CD8-positive, alpha-beta memory T cell (primary cell): ENCODE measurements around the gene NELL2. TPM values are rescaled to one million over a fixed set of nuclear protein-coding genes. Genes with fewer than 3 reads are reported as not detected.
"Not testable (repeated sequence)": the region's sequence is repeated elsewhere in the genome, so short reads cannot be mapped to it uniquely, and the experiment has no call there.

Experiments
- CTCF ChIA-PET: fragments of 350-600 bp; sonication (Branson Sonifier 250); formaldehyde crosslinking; loops from one replicate; lab custom pipeline; 2021; ENCODE audit warnings: antibody characterized with exemption; lab: Charles Lee
- POLR2A ChIA-PET: fragments of 350-600 bp; sonication (Branson Sonifier 250); formaldehyde crosslinking; loops from one replicate; lab custom pipeline; 2021; ENCODE audit warnings: antibody characterized with exemption; lab: Charles Lee
- DNase-seq, 5 donors: peaks; one replicate each; pipeline versions ENCODE4 v3.0.0 to v3.0.0-alpha.2; 2020 to 2022; ENCODE audit warnings: mixed read lengths in 1 of 5
- H3K27ac ChIP-seq: one replicate; pipeline ENCODE4 v1.7.0; 2013; ENCODE audit warnings: low read depth, mild to moderate bottlenecking, low read length, moderate library complexity
- H3K27me3 ChIP-seq: 2 replicates; pipeline ENCODE4 v1.7.0; 2013; ENCODE audit warnings: low read length, mild to moderate bottlenecking; ENCODE audit not compliant: insufficient read depth, poor library complexity, severe bottlenecking
- H3K36me3 ChIP-seq: 2 replicates; pipeline ENCODE4 v1.7.0; 2013; ENCODE audit warnings: mild to moderate bottlenecking, low read length, moderate library complexity; ENCODE audit not compliant: insufficient read depth
- H3K4me1 ChIP-seq: 2 replicates; pipeline ENCODE4 v1.7.0; 2013; ENCODE audit warnings: mild to moderate bottlenecking, low read length, moderate library complexity; ENCODE audit not compliant: insufficient read depth
- H3K4me3 ChIP-seq: 2 replicates; pipeline ENCODE4 v1.7.0; 2013; ENCODE audit warnings: mild to moderate bottlenecking, low read length
- H3K9me3 ChIP-seq: 2 replicates; pipeline ENCODE4 v1.7.0; 2013; ENCODE audit warnings: mild to moderate bottlenecking, low read length
- H3K27ac Mint-ChIP-seq, 8 donors: one replicate each; pipeline ENCODE4 v1.8.0; 2020 to 2021; ENCODE audit warnings: mixed read lengths in 8 of 8, mild to moderate bottlenecking in 6 of 8, inconsistent platforms in 3 of 8, moderate library complexity in 3 of 8
- H3K27me3 Mint-ChIP-seq, 2 donors: one replicate each; pipeline ENCODE4 v1.8.0; 2020 to 2021; ENCODE audit warnings: mixed read lengths in 2 of 2, mild to moderate bottlenecking in 1 of 2, moderate library complexity in 1 of 2
- H3K36me3 Mint-ChIP-seq, 3 donors: one replicate each; pipeline ENCODE4 v1.8.0; 2020 to 2021; ENCODE audit warnings: mixed read lengths in 3 of 3, inconsistent platforms in 1 of 3, mild to moderate bottlenecking in 1 of 3
- H3K4me1 Mint-ChIP-seq, 3 donors: one replicate each; pipeline ENCODE4 v1.8.0; 2020 to 2021; ENCODE audit warnings: mixed read lengths in 3 of 3, inconsistent platforms in 1 of 3, mild to moderate bottlenecking in 1 of 3
- H3K4me3 Mint-ChIP-seq, 7 donors: one replicate each; pipeline ENCODE4 v1.8.0; 2020 to 2021; ENCODE audit warnings: mixed read lengths in 7 of 7, mild to moderate bottlenecking in 6 of 7, moderate library complexity in 4 of 7, inconsistent platforms in 2 of 7
- H3K9me3 Mint-ChIP-seq, 5 donors: one replicate each; pipeline ENCODE4 v1.8.0; 2020 to 2022; ENCODE audit warnings: mixed read lengths in 5 of 5, mild to moderate bottlenecking in 3 of 5, moderate library complexity in 2 of 5, inconsistent platforms in 1 of 5
- polyA plus RNA-seq: library from polyadenylated mRNA; unstranded; fragments of 300-500 nt; fragmentation: Illumina TruSeq; gene quantifications from one replicate; pipeline ENCODE4 v1.2.3, GENCODE V29; 2021
- total RNA-seq, 2 experiments: library from RNA; stranded (reverse); gene quantifications; one replicate each; pipeline ENCODE4 v1.2.3, GENCODE V29; 2021

NELL2 gene
- total and polyA plus RNA-seq, 3 experiments from 2014 or later: 60.2 to 203 (median 67.0) TPM

GRCh38 chr12:44835641-44836379 is 40.3 kb downstream of the NELL2 start:
- no peak overlapping the region for H3K27ac ChIP-seq
- no peaks in the 10 kb centered on the region for H3K27me3 ChIP-seq
- no peaks in the 10 kb centered on the region for H3K9me3 ChIP-seq
- H3K4me1 ChIP-seq: peaks cover 77% of the 10 kb centered on the region
- Mint-ChIP-seq H3K4me1 (peaks cover 85 to 98% (median 97%) of the 10 kb centered on the region in 3 donors), H3K27ac (peak overlapping the region; percentile 59 to 94 (median 88)), H3K27me3 (no peaks in the 10 kb centered on the region), H3K9me3 (no peaks in the 10 kb centered on the region), H3K36me3 (peaks cover 0 to 11% (median under 1%) of the 10 kb centered on the region in 3 donors), H3K4me3 (peak overlapping the region; percentile 28 to 72 (median 66))
- peak in 2 of 5 donors; percentile 21 to 55 for DNase-seq
- H3K4me3 ChIP-seq: peak overlapping the region; percentile 13
- POLR2A ChIA-PET: interaction anchor here (0.5 to 0.7 kb wide), 2 partner anchors 25 to 692 kb away, joined by 4 read pairs; no protein-coding TSS in a partner anchor
- CTCF ChIA-PET: interaction anchor here (1.0 kb wide), 1 partner anchor 41 kb away, joined by 3 read pairs; no protein-coding TSS in a partner anchor
- H3K36me3 ChIP-seq: no peaks in the 10 kb centered on the region

GRCh38 chr12:44834996-44835395 is 41.1 kb downstream of the NELL2 start:
- not testable (repeated sequence) for H3K9me3 ChIP-seq, H3K27me3 ChIP-seq, H3K4me3 ChIP-seq, H3K27me3 Mint-ChIP-seq, H3K36me3 ChIP-seq, DNase-seq, H3K27ac ChIP-seq, H3K9me3 Mint-ChIP-seq
- H3K4me3 Mint-ChIP-seq: peak overlapping the region in 5 of 7 donors; percentile 49 to 72 (median 66)
- peaks cover 87 to 98% (median 98%) of the 10 kb centered on the region in 3 donors for H3K4me1 Mint-ChIP-seq
- H3K27ac Mint-ChIP-seq: peak overlapping the region; percentile 29 to 94 (median 84)
- H3K36me3 Mint-ChIP-seq: peaks cover 0 to 10% (median 3%) of the 10 kb centered on the region in 3 donors
- H3K4me1 ChIP-seq: peaks cover 82% of the 10 kb centered on the region
- ChIA-PET CTCF (interaction anchor here (1.0 kb wide), 1 partner anchor 42 kb away, joined by 3 read pairs; no protein-coding TSS in a partner anchor), POLR2A (interaction anchor here (0.5 to 0.7 kb wide), 2 partner anchors 24 to 692 kb away, joined by 4 read pairs; no protein-coding TSS in a partner anchor)

GRCh38 chr12:44833561-44833960 is 42.6 kb downstream of the NELL2 start:
- peaks cover 0 to 7% (median 3%) of the 10 kb centered on the region in 3 donors for H3K36me3 Mint-ChIP-seq
- H3K27ac Mint-ChIP-seq: peak overlapping the region in 6 of 8 donors; percentile 30 to 82 (median 60)
- H3K9me3 Mint-ChIP-seq: no peaks in the 10 kb centered on the region
- ChIA-PET CTCF (no interaction called here), POLR2A (no interaction called here)
- no peaks in the 10 kb centered on the region for H3K27me3 Mint-ChIP-seq
- no peaks in the 10 kb centered on the region for H3K27me3 ChIP-seq
- no peak for DNase-seq
- H3K4me1 ChIP-seq: peaks cover 85% of the 10 kb centered on the region
- H3K4me3 ChIP-seq: no peak overlapping the region
- peak overlapping the region in 1 of 7 donors; percentile 15 for H3K4me3 Mint-ChIP-seq
- peaks cover 83 to 100% (median 98%) of the 10 kb centered on the region in 3 donors for H3K4me1 Mint-ChIP-seq
- H3K36me3 ChIP-seq: no peaks in the 10 kb centered on the region
- H3K27ac ChIP-seq: no peak overlapping the region
- no peaks in the 10 kb centered on the region for H3K9me3 ChIP-seq

- CTCF ChIA-PET: interaction anchor here (2.0 to 6.1 kb wide), 3 partner anchors 10 to 45 kb away, joined by 7 to 31 read pairs (median 9); partner anchors contain the start of gene NELL2
- POLR2A ChIA-PET: interaction anchor here (0.6 kb wide), 1 partner anchor 45 kb away, joined by 3 read pairs; the partner anchor contains the start of gene NELL2
- H3K4me3 Mint-ChIP-seq: peak overlapping the region in 6 of 7 donors; percentile 36 to 70 (median 50)
Observed at GRCh38 chr12:44830566-44831055, 45.5 kb downstream of the NELL2 start.

GRCh38 chr12:44829045-44829444 is 47.1 kb downstream of the NELL2 start:
- Mint-ChIP-seq H3K27ac (peak overlapping the region; percentile 51 to 97 (median 86)), H3K4me1 (peaks cover 62 to 88% (median 87%) of the 10 kb centered on the region in 3 donors), H3K27me3 (no peaks in the 10 kb centered on the region), H3K4me3 (peak overlapping the region; percentile 11 to 51 (median 38)), H3K36me3 (peaks cover 6 to 13% (median 9%) of the 10 kb centered on the region in 3 donors), H3K9me3 (no peaks in the 10 kb centered on the region)
- Histone ChIP-seq H3K36me3 (no peaks in the 10 kb centered on the region), H3K4me3 (no peak overlapping the region), H3K27me3 (no peaks in the 10 kb centered on the region), H3K27ac (no peak overlapping the region), H3K9me3 (no peaks in the 10 kb centered on the region), H3K4me1 (peaks cover 59% of the 10 kb centered on the region)
- ChIA-PET POLR2A (interaction anchor here (0.7 to 2.5 kb wide), 2 partner anchors 19 to 47 kb away, joined by 3 to 10 read pairs; partner anchors contain the start of gene NELL2), CTCF (interaction anchor here (1.5 to 6.1 kb wide), 4 partner anchors 12 to 47 kb away, joined by 4 to 31 read pairs (median 8); partner anchors contain the start of gene NELL2)
- DNase-seq: no peak

More at GRCh38 chr12:44830566-44831055, 45.5 kb downstream of the NELL2 start:
- Mint-ChIP-seq H3K27me3 (no peaks in the 10 kb centered on the region), H3K9me3 (no peaks in the 10 kb centered on the region), H3K4me1 (peaks cover 73 to 97% (median 95%) of the 10 kb centered on the region in 3 donors), H3K36me3 (peaks cover 0 to 8% (median 5%) of the 10 kb centered on the region in 3 donors), H3K27ac (peak overlapping the region; percentile 11 to 77 (median 72))
- H3K27me3 ChIP-seq: no peaks in the 10 kb centered on the region
- no peak overlapping the region for H3K4me3 ChIP-seq
- H3K9me3 ChIP-seq: no peaks in the 10 kb centered on the region
- no peak overlapping the region for H3K27ac ChIP-seq
- peaks cover 72% of the 10 kb centered on the region for H3K4me1 ChIP-seq
- no peaks in the 10 kb centered on the region for H3K36me3 ChIP-seq
- DNase-seq: no peak

- no peaks in the 10 kb centered on the region for H3K27me3 Mint-ChIP-seq
- no peak overlapping the region for H3K27ac ChIP-seq
- no peaks in the 10 kb centered on the region for H3K27me3 ChIP-seq
- no peaks in the 10 kb centered on the region for H3K9me3 Mint-ChIP-seq
- no peaks in the 10 kb centered on the region for H3K36me3 ChIP-seq
- CTCF ChIA-PET: interaction anchor here (1.0 to 6.1 kb wide), 4 partner anchors 14 to 47 kb away, joined by 4 to 31 read pairs (median 6); no protein-coding TSS in a partner anchor
- H3K27ac Mint-ChIP-seq: peak overlapping the region; percentile 82 to 97 (median 92)
- H3K4me3 ChIP-seq: peak overlapping the region; percentile 3
- H3K4me3 Mint-ChIP-seq: peak overlapping the region; percentile 55 to 83 (median 72)
- H3K36me3 Mint-ChIP-seq: peaks cover 7 to 18% (median 11%) of the 10 kb centered on the region in 3 donors
- no peaks in the 10 kb centered on the region for H3K9me3 ChIP-seq
- peaks cover 58 to 88% (median 84%) of the 10 kb centered on the region in 3 donors for H3K4me1 Mint-ChIP-seq
- peaks cover 51% of the 10 kb centered on the region for H3K4me1 ChIP-seq
- peak in 2 of 5 donors; percentile 76 to 81 for DNase-seq
- POLR2A ChIA-PET: interaction anchor here (0.7 to 2.5 kb wide), 5 partner anchors 20 to 48 kb away, joined by 5 to 16 read pairs (median 10); partner anchors contain the start of gene NELL2
Observed at GRCh38 chr12:44827832-44828438, 48.2 kb downstream of the NELL2 start.

- not testable (repeated sequence) for H3K4me3 Mint-ChIP-seq, H3K27me3 Mint-ChIP-seq, H3K27ac ChIP-seq, H3K27me3 ChIP-seq, H3K36me3 ChIP-seq, H3K9me3 ChIP-seq, H3K27ac Mint-ChIP-seq, DNase-seq, H3K4me3 ChIP-seq, H3K9me3 Mint-ChIP-seq
- peaks cover 47 to 77% (median 71%) of the 10 kb centered on the region in 3 donors for H3K4me1 Mint-ChIP-seq
- H3K36me3 Mint-ChIP-seq: peaks cover 6 to 23% (median 20%) of the 10 kb centered on the region in 3 donors
- ChIA-PET POLR2A (interaction anchor here (1.3 kb wide), 1 partner anchor 16 kb away, joined by 4 read pairs; no protein-coding TSS in a partner anchor), CTCF (interaction anchor here (0.8 to 1.4 kb wide), 2 partner anchors 11 to 54 kb away, joined by 3 to 6 read pairs; partner anchors contain the start of gene NELL2)
- peaks cover 45% of the 10 kb centered on the region for H3K4me1 ChIP-seq
Observed at GRCh38 chr12:44821702-44822101, 54.4 kb downstream of the NELL2 start.
